HepG2 (cell line): ENCODE data around the gene SALL4. TPM values are rescaled to one million over a fixed set of nuclear protein-coding genes. Genes with fewer than 3 reads are reported as not detected.
A peak's percentile ranks its signal among the peaks of the same experiment; 100 is the strongest.

Source experiments
- AGO1 ChIP-seq: fragments of 200-400 bp; formaldehyde crosslinking; IDR thresholded peaks from 2 replicates; pipeline ENCODE4 v1.6.1; 2017; ENCODE audit warnings: mild to moderate bottlenecking, low read depth, low read length, moderate library complexity; ENCODE audit not compliant: poor library complexity, severe bottlenecking
- CHD2 ChIP-seq: IDR thresholded peaks from 2 replicates; pipeline ENCODE4 v1.6.1; 2011; ENCODE audit warnings: low read depth, low read length, improper control_type of control experiment
- GATAD2A ChIP-seq: IDR thresholded peaks from 2 replicates; pipeline ENCODE4 v1.6.1; 2016
- HIVEP1 ChIP-seq: sonication (generic); formaldehyde crosslinking; IDR thresholded peaks from 2 replicates; pipeline ENCODE4 v1.4.0; 2020; ENCODE audit warnings: mild to moderate bottlenecking, missing genetic modification reagents
- HMG20B ChIP-seq: conservative IDR thresholded peaks from 2 replicates; pipeline ENCODE4 v1.6.1; 2016; ENCODE audit warnings: missing genetic modification reagents, missing compliant biosample characterization
- HNF4G ChIP-seq, 2 experiments: sonication (generic) in 1 of 2; formaldehyde crosslinking in 1 of 2; IDR thresholded peaks; 2 replicates each; pipeline versions ENCODE4 v1.4.0 to v1.6.1; 2011 to 2020; ENCODE audit warnings: borderline replicate concordance in 2 of 2, low read depth in 2 of 2, mild to moderate bottlenecking in 2 of 2, low read length in 1 of 2, missing genetic modification reagents in 1 of 2, moderate library complexity in 1 of 2
- KDM1A ChIP-seq: IDR thresholded peaks from 2 replicates; pipeline ENCODE4 v1.6.1; 2016; ENCODE audit warnings: missing compliant biosample characterization
- NBN ChIP-seq: fragments of 450-650 bp; conservative IDR thresholded peaks from 2 replicates; pipeline ENCODE4 v1.6.1; 2017
- SCMH1 ChIP-seq: sonication (generic); formaldehyde crosslinking; IDR thresholded peaks from 2 replicates; pipeline ENCODE4 v1.9.0; 2021; ENCODE audit warnings: missing genetic modification reagents, mild to moderate bottlenecking, borderline replicate concordance
- SIN3A ChIP-seq: IDR thresholded peaks from 2 replicates; pipeline ENCODE4 v1.6.1; 2011; ENCODE audit warnings: low read depth, mild to moderate bottlenecking, control low read depth, low read length, borderline replicate concordance
- SIX1 ChIP-seq: sonication (generic); formaldehyde crosslinking; IDR thresholded peaks from 2 replicates; pipeline ENCODE4 v1.4.0; 2020; ENCODE audit warnings: missing genetic modification reagents, borderline replicate concordance
- TCF7 ChIP-seq: sonication (generic); IDR thresholded peaks from 2 replicates; pipeline ENCODE4 v1.6.1; 2016; ENCODE audit warnings: antibody characterized with exemption, low read depth
- ZNF556 ChIP-seq: sonication (generic); formaldehyde crosslinking; IDR thresholded peaks from 2 replicates; pipeline ENCODE4 v1.4.0; 2020; ENCODE audit warnings: mild to moderate bottlenecking, missing genetic modification reagents, borderline replicate concordance
- polyA plus RNA-seq, 8 experiments: library from polyadenylated mRNA; depleted of rRNA in 3 of 8; stranded (reverse) in 7 of 8; unstranded in 1 of 8; fragments of >200 nt; fragmentation: Illumina TruSeq in 4 of 8; extraction: Trizol in 4 of 8; gene quantifications; 2 replicates each; pipeline versions ENCODE4 v1.2.1 to v1.2.3, GENCODE V29; 2011 to 2016; ENCODE audit warnings: low read depth in 4 of 8, missing spikeins in 1 of 8, mixed read lengths in 1 of 8; ENCODE audit not compliant: insufficient read depth in 1 of 8
- total RNA-seq, 5 experiments: library from RNA; depleted of rRNA; stranded (reverse); fragments of >200 nt; fragmentation: Illumina TruSeq; extraction: Trizol; gene quantifications; 2 replicates each; pipeline ENCODE4 v1.2.3, GENCODE V29; 2016; ENCODE audit warnings: low read depth in 1 of 5
- TF ChIP-seq, protein P1 (sequence below): sonication (generic); formaldehyde crosslinking; IDR thresholded peaks from 2 replicates; pipeline ENCODE4 v1.9.0; 2021; ENCODE audit warnings: missing genetic modification reagents, mild to moderate bottlenecking, borderline replicate concordance
- TF ChIP-seq, protein P2 (sequence below): sonication (generic); formaldehyde crosslinking; IDR thresholded peaks from 2 replicates; pipeline ENCODE4 v1.4.0; 2020; ENCODE audit warnings: missing genetic modification reagents, low read depth, mild to moderate bottlenecking, borderline replicate concordance
- TF ChIP-seq, protein P3 (sequence below): sonication (generic); formaldehyde crosslinking; IDR thresholded peaks from 2 replicates; pipeline ENCODE4 v1.5.0; 2020; ENCODE audit warnings: mild to moderate bottlenecking, missing genetic modification reagents, moderate library complexity
- TF ChIP-seq, protein P4 (sequence below): sonication (generic); formaldehyde crosslinking; IDR thresholded peaks from 2 replicates; pipeline ENCODE4 v1.5.0; 2020; ENCODE audit warnings: mild to moderate bottlenecking, missing genetic modification reagents
- TF ChIP-seq, protein P5 (sequence below): sonication (generic); formaldehyde crosslinking; IDR thresholded peaks from 2 replicates; pipeline ENCODE4 v1.4.0; 2020; ENCODE audit warnings: mild to moderate bottlenecking, missing genetic modification reagents

SALL4 gene
- total and polyA plus RNA-seq, 2 of the 13 experiments (the other 11 are each of a cell fraction or from before 2014, with no cell fraction given), result 0.33 to 1.8 TPM

DNA sequence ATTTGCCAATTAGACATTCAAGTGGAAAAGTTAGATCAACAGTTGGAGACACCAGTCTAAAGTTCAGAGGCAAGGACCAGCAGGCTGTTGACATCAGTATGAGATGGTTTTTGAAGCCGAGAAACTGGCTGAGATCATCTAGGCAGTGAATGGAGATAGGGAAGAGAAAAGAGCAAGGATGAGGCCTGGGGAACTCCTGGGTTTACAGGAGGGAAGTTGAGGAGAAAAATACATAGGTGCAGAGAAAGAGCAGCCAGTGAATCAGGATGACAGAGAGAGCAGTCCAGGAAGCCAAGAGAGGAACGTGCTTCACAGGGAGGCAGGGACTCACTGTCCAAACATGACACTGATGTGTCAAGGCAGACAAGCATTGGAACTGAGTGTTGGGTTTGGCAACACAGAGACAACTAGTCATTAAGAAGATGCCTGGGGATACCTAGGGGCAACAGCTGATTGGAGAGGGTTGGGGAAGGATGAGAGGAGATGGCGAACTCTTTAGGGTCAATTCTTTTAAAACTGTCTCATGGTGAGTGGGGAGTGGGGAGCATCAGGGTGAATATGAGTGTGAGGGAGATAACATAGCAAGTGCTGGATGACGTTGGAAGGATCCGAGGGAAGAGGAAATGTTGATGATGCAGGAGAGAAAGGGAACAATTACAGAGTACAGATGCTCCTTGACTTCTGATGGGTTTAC, 13.2 kb upstream of the SALL4 start (continued):
- TF ChIP-seq HNF4G (IDR thresholded peaks at IDR 0.05; ENCODE audit: borderline replicate concordance, low read depth, low read length), result no peak
- 0 out of 2 replicates have a peak, but pooled peaks have one; percentile 34 for TF ChIP-seq HNF4G (CRISPR knock-in tag; IDR thresholded peaks at IDR 0.05; ENCODE audit: borderline replicate concordance, low read depth)
- 0 out of 2 replicates have a peak, but pooled peaks have one; percentile 19 for TF ChIP-seq TCF7
- no peak for TF ChIP-seq HIVEP1 (CRISPR knock-in tag)
- TF ChIP-seq, protein P1, sequence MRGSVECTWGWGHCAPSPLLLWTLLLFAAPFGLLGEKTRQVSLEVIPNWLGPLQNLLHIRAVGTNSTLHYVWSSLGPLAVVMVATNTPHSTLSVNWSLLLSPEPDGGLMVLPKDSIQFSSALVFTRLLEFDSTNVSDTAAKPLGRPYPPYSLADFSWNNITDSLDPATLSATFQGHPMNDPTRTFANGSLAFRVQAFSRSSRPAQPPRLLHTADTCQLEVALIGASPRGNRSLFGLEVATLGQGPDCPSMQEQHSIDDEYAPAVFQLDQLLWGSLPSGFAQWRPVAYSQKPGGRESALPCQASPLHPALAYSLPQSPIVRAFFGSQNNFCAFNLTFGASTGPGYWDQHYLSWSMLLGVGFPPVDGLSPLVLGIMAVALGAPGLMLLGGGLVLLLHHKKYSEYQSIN (CRISPR knock-in tag), result no peak
- no peak for TF ChIP-seq NBN
- TF ChIP-seq HMG20B, result no peak
- TF ChIP-seq, protein P2, sequence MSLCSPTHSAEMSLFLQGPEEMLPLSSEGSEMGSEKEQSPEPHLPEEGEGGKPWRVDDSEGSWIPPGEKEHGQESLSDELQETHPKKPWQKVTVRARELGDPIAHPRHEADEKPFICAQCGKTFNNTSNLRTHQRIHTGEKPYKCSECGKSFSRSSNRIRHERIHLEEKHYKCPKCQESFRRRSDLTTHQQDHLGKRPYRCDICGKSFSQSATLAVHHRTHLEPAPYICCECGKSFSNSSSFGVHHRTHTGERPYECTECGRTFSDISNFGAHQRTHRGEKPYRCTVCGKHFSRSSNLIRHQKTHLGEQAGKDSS (CRISPR knock-in tag), result 0 out of 2 replicates have a peak, but pooled peaks have one; percentile 62
- TF ChIP-seq, protein P3, sequence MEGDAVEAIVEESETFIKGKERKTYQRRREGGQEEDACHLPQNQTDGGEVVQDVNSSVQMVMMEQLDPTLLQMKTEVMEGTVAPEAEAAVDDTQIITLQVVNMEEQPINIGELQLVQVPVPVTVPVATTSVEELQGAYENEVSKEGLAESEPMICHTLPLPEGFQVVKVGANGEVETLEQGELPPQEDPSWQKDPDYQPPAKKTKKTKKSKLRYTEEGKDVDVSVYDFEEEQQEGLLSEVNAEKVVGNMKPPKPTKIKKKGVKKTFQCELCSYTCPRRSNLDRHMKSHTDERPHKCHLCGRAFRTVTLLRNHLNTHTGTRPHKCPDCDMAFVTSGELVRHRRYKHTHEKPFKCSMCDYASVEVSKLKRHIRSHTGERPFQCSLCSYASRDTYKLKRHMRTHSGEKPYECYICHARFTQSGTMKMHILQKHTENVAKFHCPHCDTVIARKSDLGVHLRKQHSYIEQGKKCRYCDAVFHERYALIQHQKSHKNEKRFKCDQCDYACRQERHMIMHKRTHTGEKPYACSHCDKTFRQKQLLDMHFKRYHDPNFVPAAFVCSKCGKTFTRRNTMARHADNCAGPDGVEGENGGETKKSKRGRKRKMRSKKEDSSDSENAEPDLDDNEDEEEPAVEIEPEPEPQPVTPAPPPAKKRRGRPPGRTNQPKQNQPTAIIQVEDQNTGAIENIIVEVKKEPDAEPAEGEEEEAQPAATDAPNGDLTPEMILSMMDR (CRISPR knock-in tag), result 0 out of 2 replicates have a peak, but pooled peaks have one; percentile 11
- no peak for TF ChIP-seq SIX1
- TF ChIP-seq CHD2, result no peak
- peak; percentile 27; the same call in 1 of the 2 replicates for TF ChIP-seq GATAD2A (CRISPR knock-in tag)
- TF ChIP-seq, protein P4, sequence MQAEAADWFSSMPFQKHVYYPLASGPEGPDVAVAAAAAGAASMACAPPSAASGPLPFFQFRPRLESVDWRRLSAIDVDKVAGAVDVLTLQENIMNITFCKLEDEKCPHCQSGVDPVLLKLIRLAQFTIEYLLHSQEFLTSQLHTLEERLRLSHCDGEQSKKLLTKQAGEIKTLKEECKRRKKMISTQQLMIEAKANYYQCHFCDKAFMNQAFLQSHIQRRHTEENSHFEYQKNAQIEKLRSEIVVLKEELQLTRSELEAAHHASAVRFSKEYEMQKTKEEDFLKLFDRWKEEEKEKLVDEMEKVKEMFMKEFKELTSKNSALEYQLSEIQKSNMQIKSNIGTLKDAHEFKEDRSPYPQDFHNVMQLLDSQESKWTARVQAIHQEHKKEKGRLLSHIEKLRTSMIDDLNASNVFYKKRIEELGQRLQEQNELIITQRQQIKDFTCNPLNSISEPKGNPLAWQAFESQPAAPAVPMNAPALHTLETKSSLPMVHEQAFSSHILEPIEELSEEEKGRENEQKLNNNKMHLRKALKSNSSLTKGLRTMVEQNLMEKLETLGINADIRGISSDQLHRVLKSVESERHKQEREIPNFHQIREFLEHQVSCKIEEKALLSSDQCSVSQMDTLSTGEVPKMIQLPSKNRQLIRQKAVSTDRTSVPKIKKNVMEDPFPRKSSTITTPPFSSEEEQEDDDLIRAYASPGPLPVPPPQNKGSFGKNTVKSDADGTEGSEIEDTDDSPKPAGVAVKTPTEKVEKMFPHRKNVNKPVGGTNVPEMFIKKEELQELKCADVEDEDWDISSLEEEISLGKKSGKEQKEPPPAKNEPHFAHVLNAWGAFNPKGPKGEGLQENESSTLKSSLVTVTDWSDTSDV (CRISPR knock-in tag), result no peak
- TF ChIP-seq SIN3A, result 0 out of 2 replicates have a peak, but pooled peaks have one; percentile 13
- TF ChIP-seq AGO1, result no peak
- TF ChIP-seq, protein P5, sequence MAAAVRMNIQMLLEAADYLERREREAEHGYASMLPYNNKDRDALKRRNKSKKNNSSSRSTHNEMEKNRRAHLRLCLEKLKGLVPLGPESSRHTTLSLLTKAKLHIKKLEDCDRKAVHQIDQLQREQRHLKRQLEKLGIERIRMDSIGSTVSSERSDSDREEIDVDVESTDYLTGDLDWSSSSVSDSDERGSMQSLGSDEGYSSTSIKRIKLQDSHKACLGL, result 0 out of 2 replicates have a peak, but pooled peaks have one; percentile 28
- TF ChIP-seq KDM1A, result no peak
- TF ChIP-seq SCMH1 (CRISPR knock-in tag), result no peak
- peak; percentile 76; the same call in 1 of the 2 replicates for TF ChIP-seq ZNF556 (CRISPR knock-in tag)
